K562 (cell line): Measurements from ENCODE around the gene IL27RA. TPM values are rescaled to one million over a fixed set of nuclear protein-coding genes. Genes with fewer than 3 reads are reported as not detected.

Experiments used
- ATAC-seq: fragments of 200-7000 bp; cut with Tn5 transposase; 3 replicates; pipeline ENCODE4 v1.9.1; 2020; ENCODE audit warnings: moderate library complexity
- BruUV-seq: library from RNA; stranded (reverse); fragments of 400-500 nt; replicated peaks from 2 replicates; lab custom pipeline; 2021; lab: Mats Ljungman, UMichigan
- CTCF ChIA-PET: fragments of 300-600 bp; formaldehyde crosslinking; extraction: SDS; loops from one replicate; lab custom pipeline; 2021; ENCODE audit warnings: low intra/inter-chr PET ratio; lab: Yijun Ruan, JAX
- POLR2A ChIA-PET: fragments of 300-600, 350-650 bp; sonication (Branson Sonifier 250); formaldehyde crosslinking; extraction: SDS; loops from one replicate; lab custom pipeline; 2021; ENCODE audit warnings: antibody characterized with exemption, inconsistent platforms; lab: Yijun Ruan, JAX
- DNase-seq, 4 experiments: peaks; one replicate each; pipeline versions ENCODE4 v3.0.0 to v3.0.0-alpha.2; 2011 to 2018; ENCODE audit warnings: low spot score in 3 of 4, mixed read lengths in 3 of 4; ENCODE audit errors: extremely low read depth in 1 of 4
- FAIRE-seq: peaks from 2 replicates; lab custom pipeline; 2011; peaks lifted over from hg19 to GRCh38; lab: Jason Lieb, UNC
- H2AFZ ChIP-seq: 2 replicates; pipeline ENCODE4 v1.6.0; 2011; ENCODE audit warnings: low read depth, low read length, control low read depth, inconsistent platforms
- H3K27ac ChIP-seq: fragments of 200-600 bp; 3 replicates; pipeline ENCODE4 v1.8.0; 2011; ENCODE audit warnings: low read depth, mild to moderate bottlenecking, control low read depth, inconsistent platforms, low read length, moderate library complexity, mixed read lengths; ENCODE audit errors: extremely low read depth
- H3K27me3 ChIP-seq, 2 experiments: fragments of 300-600 bp in 1 of 2; 2 replicates in 1 of 2; 3 replicates in 1 of 2; pipeline versions ENCODE4 v1.6.0 to v1.8.0; 2011; ENCODE audit warnings: inconsistent platforms in 2 of 2, low read length in 2 of 2, mild to moderate bottlenecking in 1 of 2, mixed read lengths in 1 of 2, moderate library complexity in 1 of 2; ENCODE audit not compliant: control insufficient read depth in 2 of 2, insufficient read depth in 2 of 2
- H3K36me3 ChIP-seq: fragments of 300-600 bp; 3 replicates; pipeline ENCODE4 v1.8.0; 2011; ENCODE audit warnings: mild to moderate bottlenecking, low read length, inconsistent platforms; ENCODE audit not compliant: control insufficient read depth, insufficient read depth
- H3K4me1 ChIP-seq, 2 experiments: fragments of 200-600 bp in 1 of 2; replicated peaks in 1 of 2; 2 replicates in 1 of 2; 3 replicates in 1 of 2; pipeline versions ENCODE4 v1.5.1 to v1.8.0; 2011; ENCODE audit warnings: inconsistent platforms in 2 of 2, low read length in 2 of 2, mild to moderate bottlenecking in 1 of 2, mixed read lengths in 1 of 2, moderate library complexity in 1 of 2; ENCODE audit not compliant: control insufficient read depth in 2 of 2, insufficient read depth in 2 of 2
- H3K4me2 ChIP-seq: 2 replicates; pipeline ENCODE4 v1.6.1; 2011; ENCODE audit warnings: low read length, control low read depth, inconsistent platforms, mixed read lengths; ENCODE audit not compliant: insufficient read depth
- H3K4me3 ChIP-seq: fragments of 200-600 bp; sonication (generic), shearing (Covaris generic); 2 replicates; pipeline ENCODE4 v1.5.1; 2016; ENCODE audit warnings: control low read depth, inconsistent platforms
- H3K79me2 ChIP-seq: fragments of 200-600 bp; 3 replicates; pipeline ENCODE4 v1.8.0; 2011; ENCODE audit warnings: low read length, inconsistent platforms; ENCODE audit not compliant: control insufficient read depth, insufficient read depth
- H3K9ac ChIP-seq, 2 experiments: 2 replicates each; pipeline versions ENCODE4 v1.6.0 to v1.6.1; 2011; ENCODE audit warnings: low read depth in 2 of 2, low read length in 2 of 2, control low read depth in 1 of 2, inconsistent platforms in 1 of 2, mild to moderate bottlenecking in 1 of 2, mixed read lengths in 1 of 2; ENCODE audit not compliant: insufficient read depth in 1 of 2
- H3K9me1 ChIP-seq: one replicate; pipeline ENCODE4 v1.6.0; 2011; ENCODE audit warnings: inconsistent platforms, mild to moderate bottlenecking, low read length, moderate library complexity; ENCODE audit not compliant: control insufficient read depth, insufficient read depth
- H3K9me3 ChIP-seq: replicated peaks from 2 replicates; pipeline ENCODE4 v1.5.1; 2011; ENCODE audit warnings: low read depth, low read length, inconsistent platforms; ENCODE audit not compliant: control insufficient read depth, insufficient read depth
- H4K20me1 ChIP-seq: replicated peaks from 2 replicates; pipeline ENCODE4 v1.6.1; 2011; ENCODE audit warnings: low read length, inconsistent platforms, mixed read lengths; ENCODE audit not compliant: control insufficient read depth, insufficient read depth
- ATF7 ChIP-seq: fragments of 450-650 bp; IDR thresholded peaks from 2 replicates; pipeline ENCODE4 v1.7.1; 2014; ENCODE audit warnings: mild to moderate bottlenecking, moderate library complexity
- ELF4 ChIP-seq: fragments of 450-650 bp; formaldehyde crosslinking; IDR thresholded peaks from 2 replicates; pipeline ENCODE4 v1.4.0; 2022; ENCODE audit warnings: missing genetic modification characterization
- GABPB2 ChIP-seq: fragments of 250-450 bp; sonication (Bioruptor Pico); conservative IDR thresholded peaks from 2 replicates; pipeline ENCODE4 v1.5.1; 2021; ENCODE audit warnings: mild to moderate bottlenecking
- HDGF ChIP-seq: fragments of 450-650 bp; IDR thresholded peaks from 2 replicates; pipeline ENCODE4 v1.6.1; 2016
- MIER1 ChIP-seq: fragments of 450-650 bp; IDR thresholded peaks from 2 replicates; pipeline ENCODE4 v1.6.1; 2016; ENCODE audit warnings: antibody characterized with exemption, mild to moderate bottlenecking, low read depth
- RAD21 ChIP-seq, 2 experiments: fragments of 250-450 bp in 1 of 2; fragments of 450-650 bp in 1 of 2; sonication (Bioruptor Pico) in 1 of 2; formaldehyde crosslinking in 1 of 2; IDR thresholded peaks in 1 of 2; conservative IDR thresholded peaks in 1 of 2; 2 replicates each; pipeline versions ENCODE4 v1.4.0 to v1.8.0; 2020 to 2022; ENCODE audit warnings: mild to moderate bottlenecking in 2 of 2, moderate library complexity in 1 of 2
- RCOR1 ChIP-seq, 2 experiments: IDR thresholded peaks; 2 replicates each; pipeline ENCODE4 v1.6.1; 2012; ENCODE audit warnings: low read depth in 2 of 2, low read length in 2 of 2, borderline replicate concordance in 1 of 2, improper control_type of control experiment in 1 of 2
- RFX1 ChIP-seq: fragments of 450-650 bp; IDR thresholded peaks from 2 replicates; pipeline ENCODE4 v1.6.1; 2016; ENCODE audit warnings: mild to moderate bottlenecking, moderate library complexity
- SAP30 ChIP-seq: fragments of 200-600 bp; sonication (generic); IDR thresholded peaks from 2 replicates; pipeline ENCODE4 v1.6.1; 2012; ENCODE audit warnings: borderline replicate concordance, low read depth, mild to moderate bottlenecking, moderate library complexity, low read length, control low read depth, inconsistent platforms; ENCODE audit not compliant: insufficient read depth, poor library complexity, severe bottlenecking
- TCF3 ChIP-seq: sonication (generic); formaldehyde crosslinking; IDR thresholded peaks from 2 replicates; pipeline ENCODE4 v1.4.0; 2020; ENCODE audit warnings: mild to moderate bottlenecking, missing genetic modification reagents
- YY1 ChIP-seq, 3 experiments: IDR thresholded peaks; 2 replicates each; pipeline ENCODE4 v1.6.1; 2011; ENCODE audit warnings: low read length in 2 of 3, mild to moderate bottlenecking in 2 of 3, moderate library complexity in 2 of 3, borderline replicate concordance in 1 of 3, control low read depth in 1 of 3, low read depth in 1 of 3; ENCODE audit not compliant: insufficient read depth in 3 of 3, insufficient replicate concordance in 2 of 3, control insufficient read depth in 1 of 3, insufficient read length in 1 of 3; ENCODE audit errors: extremely low read depth in 1 of 3
- ZEB2 ChIP-seq: fragments of 450-650 bp; IDR thresholded peaks from 2 replicates; pipeline ENCODE4 v1.6.1; 2016
- ZNF143 ChIP-seq: sonication (generic); formaldehyde crosslinking; IDR thresholded peaks from 2 replicates; pipeline ENCODE4 v1.9.0; 2022; ENCODE audit warnings: mild to moderate bottlenecking, missing genetic modification reagents
- WGBS: fragments of 100-300 bp; shearing (Covaris generic); methylation state at CpG from one replicate; pipeline ENCODE4 v1.1.6; 2016; ENCODE audit warnings: low coverage, mixed read lengths; ENCODE audit not compliant: insufficient coverage; ENCODE audit errors: missing lambda C conversion rate; 5-methylcytosine and 5-hydroxymethylcytosine counted together
- in situ Hi-C: fragments of 300-500 bp; cut with MboI; formaldehyde crosslinking; loops from 4 replicates; pipeline ENCODE4 v1.15.0; 2018; ENCODE audit warnings: inconsistent platforms, mixed read lengths
- intact Hi-C: fragments of 100-400 bp; cut with micrococcal nuclease; formaldehyde crosslinking; loops from 2 replicates; pipeline ENCODE4 v1.14.2; 2022
- polyA plus RNA-seq, 8 experiments: library from polyadenylated mRNA; depleted of rRNA in 4 of 8; stranded (reverse) in 5 of 8; unstranded in 3 of 8; fragments of >200 nt; fragmentation: Nextera tagmentation in 2 of 8; fragmentation: Illumina TruSeq in 1 of 8; extraction: Ambion mirVana in 2 of 8; extraction: Trizol in 1 of 8; gene quantifications; 2 replicates each; pipeline versions ENCODE4 v1.2.1 to v1.2.3, GENCODE V29; 2011 to 2014; ENCODE audit warnings: inconsistent platforms in 1 of 8, missing spikeins in 1 of 8
- total RNA-seq, 7 experiments: library from RNA; depleted of rRNA in 6 of 7; stranded (reverse); fragments of >200 nt in 6 of 7; fragmentation: Illumina TruSeq in 2 of 7; extraction: Trizol in 2 of 7; gene quantifications; 2 replicates each; pipeline versions ENCODE4 v1.2.1 to v1.2.3, GENCODE V29; 2011 to 2021; ENCODE audit warnings: low replicate concordance in 1 of 7
- TF ChIP-seq, protein P1 (sequence below), 2 experiments: fragments of 450-650 bp in 1 of 2; sonication (generic) in 1 of 2; formaldehyde crosslinking in 1 of 2; IDR thresholded peaks in 1 of 2; conservative IDR thresholded peaks in 1 of 2; 2 replicates each; pipeline versions ENCODE4 v1.6.1 to v1.8.1; 2016 to 2023; ENCODE audit warnings: mild to moderate bottlenecking in 2 of 2, moderate library complexity in 2 of 2, inconsistent platforms in 1 of 2, missing genetic modification reagents in 1 of 2
- TF ChIP-seq, protein P2 (sequence below): fragments of 250-450 bp; sonication (Bioruptor Pico); IDR thresholded peaks from 2 replicates; pipeline ENCODE4 v1.8.0; 2022; ENCODE audit warnings: inconsistent platforms, mild to moderate bottlenecking, moderate library complexity, borderline replicate concordance
- TF ChIP-seq, protein P3 (sequence below), 2 experiments: fragments of 200-800 bp in 1 of 2; sonication (Bioruptor generic) in 1 of 2; sonication (generic) in 1 of 2; formaldehyde crosslinking in 1 of 2; IDR thresholded peaks in 1 of 2; conservative IDR thresholded peaks in 1 of 2; 2 replicates each; pipeline versions ENCODE4 v1.5.0 to v1.6.1; 2016 to 2020; ENCODE audit warnings: missing compliant biosample characterization in 1 of 2, missing genetic modification characterization in 1 of 2, missing genetic modification reagents in 1 of 2

IL27RA gene
- total and polyA plus RNA-seq, 9 of the 15 experiments (the other 6 are each of a cell fraction or from before 2014, with no cell fraction given), result 1.9 to 15.9 (median 12.0) TPM

DNA sequence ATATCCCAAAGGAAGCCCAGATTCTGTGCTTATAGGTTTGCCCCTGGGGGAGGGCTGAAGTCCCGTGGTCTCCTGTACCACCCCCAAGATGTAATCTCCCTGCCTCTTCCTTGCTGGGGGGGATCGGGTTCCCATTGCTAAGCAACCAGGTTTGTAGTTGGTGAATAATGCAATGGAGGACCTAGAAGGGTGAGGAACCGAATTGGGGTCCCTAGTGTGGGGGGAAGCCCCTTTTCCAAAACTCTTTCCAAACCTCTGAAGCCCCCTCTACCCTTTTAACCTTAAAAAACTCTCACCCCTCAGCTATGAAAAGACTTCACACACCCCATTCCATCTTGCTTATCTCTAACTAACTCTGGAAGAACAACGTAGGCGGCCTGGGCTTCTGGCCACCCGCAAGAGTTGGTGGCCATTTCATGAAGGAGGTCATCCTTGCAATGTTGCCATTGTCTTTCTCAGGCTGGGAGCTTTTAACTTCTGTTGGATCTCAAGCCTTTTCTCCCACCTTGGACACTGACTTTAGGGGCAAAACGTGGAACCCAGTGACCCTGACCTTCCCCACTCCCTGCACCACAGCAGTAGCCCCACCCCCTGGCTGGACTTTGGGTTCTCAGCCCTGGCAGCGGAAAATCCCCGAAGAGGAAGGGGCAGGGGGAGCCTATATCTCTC, 29.7 kb downstream of the IL27RA start:
- CTCF ChIA-PET, result no interaction called here
- TF ChIP-seq MIER1, result no peak
- peak in 1 of 3 experiments; percentile 86 for TF ChIP-seq YY1 (IDR thresholded peaks at IDR 0.05; ENCODE audit: borderline replicate concordance in 1 of 3, control insufficient read depth in 1 of 3, extremely low read depth in 1 of 3, insufficient read depth in 3 of 3, insufficient read length in 1 of 3, insufficient replicate concordance in 2 of 3, low read depth in 1 of 3, low read length in 2 of 3)
- TF ChIP-seq ZNF143, result no peak
- no peak for TF ChIP-seq ELF4 (CRISPR knock-in tag)
- TF ChIP-seq, protein P1, sequence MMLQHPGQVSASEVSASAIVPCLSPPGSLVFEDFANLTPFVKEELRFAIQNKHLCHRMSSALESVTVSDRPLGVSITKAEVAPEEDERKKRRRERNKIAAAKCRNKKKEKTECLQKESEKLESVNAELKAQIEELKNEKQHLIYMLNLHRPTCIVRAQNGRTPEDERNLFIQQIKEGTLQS (IDR thresholded peaks at IDR 0.05), result no peak
- TF ChIP-seq, protein P1 (CRISPR knock-in tag; conservative IDR thresholded peaks at IDR 0.05), result no peak
- peak; percentile 67; the same call in 1 of the 2 replicates for TF ChIP-seq ATF7
- no peak; a peak in 1 of 4 replicates for TF ChIP-seq RCOR1 (IDR thresholded peaks at IDR 0.05; ENCODE audit: borderline replicate concordance in 1 of 2, low read depth in 2 of 2, low read length in 2 of 2)
- TF ChIP-seq HDGF, result no peak
- TF ChIP-seq, protein P2, sequence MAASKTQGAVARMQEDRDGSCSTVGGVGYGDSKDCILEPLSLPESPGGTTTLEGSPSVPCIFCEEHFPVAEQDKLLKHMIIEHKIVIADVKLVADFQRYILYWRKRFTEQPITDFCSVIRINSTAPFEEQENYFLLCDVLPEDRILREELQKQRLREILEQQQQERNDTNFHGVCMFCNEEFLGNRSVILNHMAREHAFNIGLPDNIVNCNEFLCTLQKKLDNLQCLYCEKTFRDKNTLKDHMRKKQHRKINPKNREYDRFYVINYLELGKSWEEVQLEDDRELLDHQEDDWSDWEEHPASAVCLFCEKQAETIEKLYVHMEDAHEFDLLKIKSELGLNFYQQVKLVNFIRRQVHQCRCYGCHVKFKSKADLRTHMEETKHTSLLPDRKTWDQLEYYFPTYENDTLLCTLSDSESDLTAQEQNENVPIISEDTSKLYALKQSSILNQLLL (CRISPR knock-in tag), result no peak
- no peak for TF ChIP-seq ZEB2
- TF ChIP-seq RFX1, result peak; percentile 74
- no peak for TF ChIP-seq SAP30
- no peak for TF ChIP-seq TCF3 (CRISPR knock-in tag)
- TF ChIP-seq, protein P3, sequence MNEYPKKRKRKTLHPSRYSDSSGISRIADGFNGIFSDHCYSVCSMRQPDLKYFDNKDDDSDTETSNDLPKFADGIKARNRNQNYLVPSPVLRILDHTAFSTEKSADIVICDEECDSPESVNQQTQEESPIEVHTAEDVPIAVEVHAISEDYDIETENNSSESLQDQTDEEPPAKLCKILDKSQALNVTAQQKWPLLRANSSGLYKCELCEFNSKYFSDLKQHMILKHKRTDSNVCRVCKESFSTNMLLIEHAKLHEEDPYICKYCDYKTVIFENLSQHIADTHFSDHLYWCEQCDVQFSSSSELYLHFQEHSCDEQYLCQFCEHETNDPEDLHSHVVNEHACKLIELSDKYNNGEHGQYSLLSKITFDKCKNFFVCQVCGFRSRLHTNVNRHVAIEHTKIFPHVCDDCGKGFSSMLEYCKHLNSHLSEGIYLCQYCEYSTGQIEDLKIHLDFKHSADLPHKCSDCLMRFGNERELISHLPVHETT (CRISPR knock-in tag; conservative IDR thresholded peaks at IDR 0.05 in 1 of 2, IDR thresholded peaks at IDR 0.05 in 1 of 2), result no peak
- TF ChIP-seq GABPB2 (CRISPR knock-in tag), result no peak
- TF ChIP-seq RAD21 (CRISPR knock-in tag; conservative IDR thresholded peaks at IDR 0.05 in 1 of 2, IDR thresholded peaks at IDR 0.05 in 1 of 2), result no peak

More for the DNA sequence above, 29.7 kb downstream of the IL27RA start:
- POLR2A ChIA-PET, result interaction anchor here (0.7 to 2.4 kb wide), 4 partner anchors 9 to 108 kb away, joined by 3 to 8 read pairs (median 3); partner anchors contain the start of gene DCAF15
- intact Hi-C loops (no loop called here), in situ Hi-C loops (loop anchor here (25.0 kb wide), 1 partner anchor 474 kb away; no protein-coding TSS in a partner anchor)
- no peaks in the 10 kb centered on the region for H3K27me3 ChIP-seq
- no peaks in the 10 kb centered on the region for H4K20me1 ChIP-seq
- WGBS, result 8% methylated on average over 8 of the region's 9 CpGs
- FAIRE-seq (peak; percentile 85), DNase-seq (peak in 3 of 4 experiments; percentile 8 to 62 (median 60)), ATAC-seq (peak; percentile 27)
- no peaks in the 10 kb centered on the region for H3K9me1 ChIP-seq
- no peak overlapping the region for H3K4me3 ChIP-seq
- no peaks in the 10 kb centered on the region for H3K36me3 ChIP-seq
- H3K4me1 ChIP-seq, result peaks cover 36 to 50% of the 10 kb centered on the region in 2 experiments
- no TSS peak for BruUV-seq
- H3K9me3 ChIP-seq, result no peaks in the 10 kb centered on the region
- peak overlapping the region; percentile 52 for H3K4me2 ChIP-seq
- no peaks in the 10 kb centered on the region for H3K79me2 ChIP-seq
- peak overlapping the region; percentile 4 to 49; a peak in 3 of 4 replicates for H3K9ac ChIP-seq
- peak overlapping the region; percentile 65; the same call in 2 of the 3 replicates for H3K27ac ChIP-seq
- peak overlapping the region; percentile 95 for H2AFZ ChIP-seq
